IMR-90 (cell line): ENCODE results near the gene BTBD9. TPM values are rescaled to one million over a fixed set of nuclear protein-coding genes. Genes with fewer than 3 reads are reported as not detected.

Experiments used
- ATAC-seq: fragments of 200-7000 bp; cut with Tn5 transposase; 2 replicates; pipeline ENCODE4 v1.9.1; 2020; ENCODE audit warnings: low read depth, mild to moderate bottlenecking, moderate library complexity
- BruUV-seq: library from RNA; stranded (reverse); fragments of 400-500 nt; replicated peaks from 2 replicates; lab custom pipeline; 2021; lab: Mats Ljungman, UMichigan
- CTCF ChIA-PET: fragments of 300-600 bp; formaldehyde crosslinking; extraction: SDS; loops from one replicate; lab custom pipeline; 2021; ENCODE audit warnings: antibody characterized with exemption; lab: Yijun Ruan, JAX
- POLR2A ChIA-PET: fragments of 300-600 bp; sonication (Branson Sonifier 250); formaldehyde crosslinking; loops from one replicate; lab custom pipeline; 2022; ENCODE audit warnings: antibody characterized with exemption; ENCODE audit not compliant: unreplicated experiment; lab: Charles Lee
- DNase-seq: peaks from one replicate; pipeline ENCODE4 v3.0.0; 2013
- H2AFZ ChIP-seq: replicated peaks from 2 replicates; pipeline ENCODE3; 2013; ENCODE audit warnings: low read length, mild to moderate bottlenecking; ENCODE audit not compliant: poor library complexity
- H2AK5ac ChIP-seq: 2 replicates; pipeline ENCODE4 v1.6.1; 2013; ENCODE audit warnings: low read depth, low read length, inconsistent platforms
- H2AK9ac ChIP-seq: replicated peaks from 2 replicates; pipeline ENCODE3; 2013; ENCODE audit warnings: mild to moderate bottlenecking, low read depth, low read length, moderate library complexity; ENCODE audit not compliant: poor library complexity
- H2BK120ac ChIP-seq: 2 replicates; pipeline ENCODE4 v1.6.1; 2013; ENCODE audit warnings: low read depth, low read length, inconsistent platforms
- H2BK15ac ChIP-seq: 3 replicates; pipeline ENCODE4 v1.6.1; 2013; ENCODE audit warnings: low read depth, low read length, inconsistent platforms
- H2BK20ac ChIP-seq: 2 replicates; pipeline ENCODE4 v1.6.1; 2013; ENCODE audit warnings: low read depth, mild to moderate bottlenecking, inconsistent platforms, low read length, moderate library complexity
- H2BK5ac ChIP-seq: 2 replicates; pipeline ENCODE4 v1.6.1; 2013; ENCODE audit warnings: mild to moderate bottlenecking, low read depth, low read length, inconsistent platforms; ENCODE audit not compliant: poor library complexity, severe bottlenecking
- H3K14ac ChIP-seq: replicated peaks from 2 replicates; pipeline ENCODE4 v1.6.1; 2013; ENCODE audit warnings: low read depth, low read length, inconsistent platforms
- H3K18ac ChIP-seq: 2 replicates; pipeline ENCODE4 v1.6.1; 2013; ENCODE audit warnings: low read depth, low read length, control low read depth
- H3K23ac ChIP-seq: 2 replicates; pipeline ENCODE4 v1.6.1; 2013; ENCODE audit warnings: low read depth, low read length, inconsistent platforms
- H3K27ac ChIP-seq: 2 replicates; pipeline ENCODE4 v1.5.1; 2013; ENCODE audit warnings: mild to moderate bottlenecking, control low read depth, low read length; ENCODE audit not compliant: insufficient read depth
- H3K27me3 ChIP-seq: 2 replicates; pipeline ENCODE4 v1.6.1; 2013; ENCODE audit warnings: low read length; ENCODE audit not compliant: control insufficient read depth, insufficient read depth
- H3K36me3 ChIP-seq: 2 replicates; pipeline ENCODE4 v1.6.1; 2013; ENCODE audit warnings: low read length, mixed read lengths; ENCODE audit not compliant: control insufficient read depth, insufficient read depth
- H3K4ac ChIP-seq: 2 replicates; pipeline ENCODE4 v1.6.1; 2013; ENCODE audit warnings: low read depth, low read length, inconsistent platforms
- H3K4me1 ChIP-seq: 2 replicates; pipeline ENCODE4 v1.6.1; 2013; ENCODE audit warnings: low read length, mixed read lengths; ENCODE audit not compliant: control insufficient read depth, insufficient read depth
- H3K4me2 ChIP-seq: 2 replicates; pipeline ENCODE4 v1.6.1; 2013; ENCODE audit warnings: low read depth, mild to moderate bottlenecking, control low read depth, low read length, moderate library complexity
- H3K4me3 ChIP-seq: 2 replicates; pipeline ENCODE4 v1.5.1; 2013; ENCODE audit warnings: low read depth, mild to moderate bottlenecking, control low read depth, low read length, moderate library complexity; ENCODE audit not compliant: insufficient read depth
- H3K56ac ChIP-seq: 2 replicates; pipeline ENCODE4 v1.6.1; 2013; ENCODE audit warnings: low read length, inconsistent platforms; ENCODE audit not compliant: insufficient read depth; ENCODE audit errors: extremely low read depth
- H3K79me1 ChIP-seq, 2 experiments: 2 replicates each; pipeline ENCODE4 v1.6.1; 2013; ENCODE audit warnings: low read length in 2 of 2, inconsistent platforms in 1 of 2, low read depth in 1 of 2
- H3K9ac ChIP-seq: 2 replicates; pipeline ENCODE4 v1.6.1; 2013; ENCODE audit warnings: low read depth, low read length, control low read depth
- H3K9me1 ChIP-seq: 2 replicates; pipeline ENCODE4 v1.6.1; 2013; ENCODE audit warnings: low read length, inconsistent platforms; ENCODE audit not compliant: insufficient read depth
- H3K9me3 ChIP-seq: 2 replicates; pipeline ENCODE4 v1.6.1; 2013; ENCODE audit warnings: low read length; ENCODE audit not compliant: control insufficient read depth, insufficient read depth
- H4K20me1 ChIP-seq: 2 replicates; pipeline ENCODE4 v1.6.1; 2013; ENCODE audit warnings: low read length, inconsistent platforms; ENCODE audit not compliant: insufficient read depth
- H4K5ac ChIP-seq: 2 replicates; pipeline ENCODE4 v1.6.1; 2013; ENCODE audit warnings: mild to moderate bottlenecking, low read depth, low read length, control low read depth
- H4K8ac ChIP-seq, 2 experiments: 2 replicates each; pipeline ENCODE4 v1.6.1; 2013; ENCODE audit warnings: low read depth in 2 of 2, low read length in 2 of 2, control low read depth in 1 of 2, inconsistent platforms in 1 of 2
- H4K91ac ChIP-seq: 2 replicates; pipeline ENCODE4 v1.6.1; 2013; ENCODE audit warnings: low read depth, low read length, inconsistent platforms; ENCODE audit not compliant: insufficient read depth
- BHLHE40 ChIP-seq: fragments of 150-350 bp; IDR thresholded peaks from 2 replicates; pipeline ENCODE4 v1.6.1; 2016; ENCODE audit warnings: mild to moderate bottlenecking, low read depth, low read length
- CTCF ChIP-seq: conservative IDR thresholded peaks from 2 replicates; pipeline ENCODE4 v1.5.1; 2012; ENCODE audit warnings: mild to moderate bottlenecking, low read depth, low read length, improper control_type of control experiment
- FOS ChIP-seq: fragments of 150-350 bp; IDR thresholded peaks from 2 replicates; pipeline ENCODE4 v1.6.1; 2016; ENCODE audit warnings: low read depth, low read length
- RAD21 ChIP-seq: IDR thresholded peaks from 2 replicates; pipeline ENCODE4 v1.6.1; 2012; ENCODE audit warnings: low read length, improper control_type of control experiment
- RCOR1 ChIP-seq: IDR thresholded peaks from 2 replicates; pipeline ENCODE4 v1.6.1; 2012; ENCODE audit warnings: mild to moderate bottlenecking, low read length, improper control_type of control experiment; ENCODE audit not compliant: insufficient replicate concordance
- WGBS, 2 experiments: methylation state at CpG; one replicate each; pipeline versions ENCODE4 v1.1.5 to v1.1.7; 2013; ENCODE audit warnings: missing lambda C conversion rate in 2 of 2; ENCODE audit not compliant: insufficient read length in 1 of 2; ENCODE audit errors: extremely low coverage in 2 of 2; 5-methylcytosine and 5-hydroxymethylcytosine counted together
- dilution Hi-C: fragments of 300-500 bp; cut with HindIII; formaldehyde crosslinking; loops from one replicate; pipeline ENCODE4 v1.14.3; 2018; ENCODE audit warnings: low sequenced_read_pairs; ENCODE audit not compliant: unreplicated experiment
- in situ Hi-C: fragments of 300-500 bp; cut with MboI; formaldehyde crosslinking; loops from 3 replicates; pipeline ENCODE4 v1.14.3; 2019; ENCODE audit warnings: low sequenced_read_pairs, inconsistent platforms, mixed read lengths
- intact Hi-C: fragments of 100-400 bp; cut with micrococcal nuclease; formaldehyde crosslinking; loops from 2 replicates; pipeline ENCODE4 v1.10.0; 2022
- polyA plus RNA-seq, 3 experiments: library from polyadenylated mRNA; depleted of rRNA; stranded (reverse); fragments of >200 nt; gene quantifications; 2 replicates each; pipeline ENCODE4 v1.2.3, GENCODE V29; 2012; ENCODE audit warnings: low replicate concordance in 1 of 3
- total RNA-seq: library from RNA; depleted of rRNA; stranded (reverse); fragments of >200 nt; gene quantifications from 2 replicates; pipeline ENCODE4 v1.2.3, GENCODE V29; 2012

Gene BTBD9
- total and polyA plus RNA-seq, 2 of the 4 experiments (the other 2 are of a cell fraction), result 4.1 to 22.0 TPM

GRCh38 chr6:38152620-38153019 is 487.1 kb downstream of the BTBD9 start:
- dilution Hi-C loops, result no loop called here
- TF ChIP-seq RAD21, result no peak
- no peak for TF ChIP-seq CTCF
- TF ChIP-seq RCOR1, result no peak
- TF ChIP-seq FOS, result no peak
- no peak for TF ChIP-seq BHLHE40
- no peak overlapping the region for H2AK9ac ChIP-seq

More at GRCh38 chr6:38152620-38153019, 487.1 kb downstream of the BTBD9 start:
- no TSS peak for BruUV-seq
- H3K14ac ChIP-seq, result no peak overlapping the region
- no peak overlapping the region for H2BK20ac ChIP-seq
- no peak overlapping the region for H2BK120ac ChIP-seq
- no peak overlapping the region for H3K56ac ChIP-seq
- no peak overlapping the region for H2BK15ac ChIP-seq
- no peak overlapping the region for H2AFZ ChIP-seq
- peaks cover 29 to 86% of the 10 kb centered on the region in 2 experiments for H3K79me1 ChIP-seq
- H4K5ac ChIP-seq, result no peak overlapping the region
- no peak overlapping the region for H3K23ac ChIP-seq
- in situ Hi-C loops (no loop called here), intact Hi-C loops (loop anchor here (10.0 kb wide), 1 partner anchor 448 kb away; no protein-coding TSS in a partner anchor)
- H4K91ac ChIP-seq, result no peak overlapping the region
- no peak overlapping the region for H2AK5ac ChIP-seq
- H3K4ac ChIP-seq, result no peak overlapping the region
- no peak overlapping the region for H3K27ac ChIP-seq
- no CpG with 5 or more reads among the region's 8 CpGs for WGBS, 2 experiments
- DNase-seq (no peak), ATAC-seq (no peak)
- H4K8ac ChIP-seq, result no peak overlapping the region
- peaks cover 27% of the 10 kb centered on the region for H3K4me1 ChIP-seq
- ChIA-PET CTCF (no interaction called here), POLR2A (no interaction called here)
- no peaks in the 10 kb centered on the region for H3K9me3 ChIP-seq
- peaks cover 20% of the 10 kb centered on the region for H3K9me1 ChIP-seq
- peaks cover 60% of the 10 kb centered on the region for H4K20me1 ChIP-seq
- H3K27me3 ChIP-seq, result no peaks in the 10 kb centered on the region
- no peak overlapping the region for H3K18ac ChIP-seq
- H3K4me2 ChIP-seq, result no peak overlapping the region
- H3K36me3 ChIP-seq, result peaks cover 14% of the 10 kb centered on the region
- H3K9ac ChIP-seq, result no peak overlapping the region
- H2BK5ac ChIP-seq, result no peak overlapping the region
- H3K4me3 ChIP-seq, result no peak overlapping the region
